H9 (cell line): ENCODE results near the gene SELPLG. TPM values are rescaled to one million over a fixed set of nuclear protein-coding genes. Genes with fewer than 3 reads are reported as not detected.

ENCODE experiments used
- DNase-seq: peaks from one replicate; pipeline ENCODE4 v3.0.0-alpha.2; 2017
- H2AFZ ChIP-seq: one replicate; pipeline ENCODE4 v1.6.1; 2013; ENCODE audit warnings: mild to moderate bottlenecking, low read length, control low read depth, moderate library complexity
- H2AK5ac ChIP-seq: 2 replicates; pipeline ENCODE4 v1.6.1; 2013; ENCODE audit warnings: low read length, control low read depth, mixed read lengths; ENCODE audit not compliant: insufficient read length
- H2BK120ac ChIP-seq: one replicate; pipeline ENCODE4 v1.6.1; 2013; ENCODE audit warnings: low read depth, mild to moderate bottlenecking, low read length, control low read depth, inconsistent platforms; ENCODE audit not compliant: poor library complexity, severe bottlenecking
- H2BK12ac ChIP-seq: 2 replicates; pipeline ENCODE4 v1.6.1; 2013; ENCODE audit warnings: low read length, control low read depth, mixed read lengths, low read depth; ENCODE audit not compliant: insufficient read length
- H2BK15ac ChIP-seq: 2 replicates; pipeline ENCODE4 v1.6.1; 2013; ENCODE audit warnings: low read depth, low read length, control low read depth
- H2BK20ac ChIP-seq: one replicate; pipeline ENCODE4 v1.6.1; 2013; ENCODE audit warnings: low read depth, mild to moderate bottlenecking, low read length, control low read depth, inconsistent platforms; ENCODE audit not compliant: poor library complexity, severe bottlenecking
- H2BK5ac ChIP-seq: 2 replicates; pipeline ENCODE4 v1.6.1; 2013; ENCODE audit warnings: low read length, control low read depth, mixed read lengths; ENCODE audit not compliant: insufficient read length
- H3K14ac ChIP-seq: 2 replicates; pipeline ENCODE4 v1.6.1; 2013; ENCODE audit warnings: low read length, control low read depth; ENCODE audit not compliant: insufficient read depth
- H3K18ac ChIP-seq: 2 replicates; pipeline ENCODE4 v1.6.1; 2013; ENCODE audit warnings: low read depth, mild to moderate bottlenecking, mixed read lengths, low read length, control low read depth; ENCODE audit not compliant: insufficient read length
- H3K23ac ChIP-seq: 2 replicates; pipeline ENCODE4 v1.6.1; 2013; ENCODE audit warnings: low read length, control low read depth, mixed read lengths, low read depth; ENCODE audit not compliant: insufficient read length
- H3K23me2 ChIP-seq: 2 replicates; pipeline ENCODE4 v1.6.1; 2013; ENCODE audit warnings: low read depth, mild to moderate bottlenecking, mixed read lengths, low read length, control low read depth; ENCODE audit not compliant: insufficient read length, poor library complexity, severe bottlenecking
- H3K27ac ChIP-seq: 2 replicates; pipeline ENCODE4 v1.5.1; 2013; ENCODE audit warnings: low read length, control low read depth, mixed read lengths, low read depth; ENCODE audit not compliant: insufficient read length
- H3K27me3 ChIP-seq: 2 replicates; pipeline ENCODE4 v1.6.1; 2013; ENCODE audit warnings: low read length, control low read depth, inconsistent platforms; ENCODE audit not compliant: insufficient read depth
- H3K4ac ChIP-seq: 2 replicates; pipeline ENCODE4 v1.6.1; 2013; ENCODE audit warnings: low read depth, mild to moderate bottlenecking, control low read depth, inconsistent platforms, low read length, moderate library complexity
- H3K4me1 ChIP-seq: 2 replicates; pipeline ENCODE4 v1.6.1; 2013; ENCODE audit warnings: low read length, control low read depth, inconsistent platforms; ENCODE audit not compliant: insufficient read depth
- H3K4me2 ChIP-seq: 2 replicates; pipeline ENCODE4 v1.6.1; 2013; ENCODE audit warnings: low read length, control low read depth, mixed read lengths; ENCODE audit not compliant: insufficient read length, insufficient read depth
- H3K56ac ChIP-seq: 2 replicates; pipeline ENCODE4 v1.6.1; 2013; ENCODE audit warnings: low read depth, mild to moderate bottlenecking, mixed read lengths, low read length, control low read depth; ENCODE audit not compliant: insufficient read length
- H3K79me1 ChIP-seq: 2 replicates; pipeline ENCODE4 v1.6.1; 2013; ENCODE audit warnings: low read depth, mild to moderate bottlenecking, moderate library complexity, low read length, control low read depth, inconsistent platforms; ENCODE audit not compliant: insufficient read depth, poor library complexity, severe bottlenecking
- H3K79me2 ChIP-seq: 2 replicates; pipeline ENCODE4 v1.6.1; 2013; ENCODE audit warnings: low read length, control low read depth, inconsistent platforms; ENCODE audit not compliant: insufficient read depth
- H3K9ac ChIP-seq: 2 replicates; pipeline ENCODE4 v1.6.1; 2013; ENCODE audit warnings: low read length, control low read depth, mixed read lengths; ENCODE audit not compliant: insufficient read length; ENCODE audit errors: extremely low read depth
- H3K9me3 ChIP-seq: one replicate; pipeline ENCODE4 v1.6.1; 2013; ENCODE audit warnings: low read depth, low read length, inconsistent platforms; ENCODE audit not compliant: control insufficient read depth
- H3T11ph ChIP-seq: one replicate; pipeline ENCODE4 v1.6.1; 2013; ENCODE audit warnings: mild to moderate bottlenecking, low read length, control low read depth, inconsistent platforms
- H4K20me1 ChIP-seq: one replicate; pipeline ENCODE4 v1.6.1; 2013; ENCODE audit not compliant: control insufficient read depth, insufficient read length, insufficient read depth
- H4K5ac ChIP-seq: 2 replicates; pipeline ENCODE4 v1.6.1; 2013; ENCODE audit warnings: low read depth, mild to moderate bottlenecking, mixed read lengths, low read length, control low read depth; ENCODE audit not compliant: insufficient read length
- H4K8ac ChIP-seq: replicated peaks from 2 replicates; pipeline ENCODE4 v1.6.1; 2013; ENCODE audit warnings: low read length, control low read depth, mixed read lengths, low read depth; ENCODE audit not compliant: insufficient read length
- H4K91ac ChIP-seq: 2 replicates; pipeline ENCODE4 v1.6.1; 2013; ENCODE audit warnings: low read depth, mild to moderate bottlenecking, moderate library complexity, mixed read lengths, low read length, control low read depth; ENCODE audit not compliant: insufficient read length
- H3K27ac Mint-ChIP-seq, 3 experiments: 2 replicates in 2 of 3; 3 replicates in 1 of 3; pipeline ENCODE4 v1.8.0; 2020 to 2021; ENCODE audit warnings: mixed read lengths in 3 of 3, mild to moderate bottlenecking in 1 of 3, moderate library complexity in 1 of 3
- H3K27me3 Mint-ChIP-seq: 2 replicates; pipeline ENCODE4 v1.8.0; 2021; ENCODE audit warnings: low read depth, mild to moderate bottlenecking, moderate library complexity, mixed read lengths
- H3K36me3 Mint-ChIP-seq, 3 experiments: 2 replicates in 2 of 3; 3 replicates in 1 of 3; pipeline ENCODE4 v1.8.0; 2020 to 2021; ENCODE audit warnings: low read depth in 3 of 3, mixed read lengths in 3 of 3; ENCODE audit not compliant: insufficient read depth in 1 of 3
- H3K4me1 Mint-ChIP-seq, 2 experiments: 2 replicates each; pipeline ENCODE4 v1.8.0; 2020; ENCODE audit warnings: mixed read lengths in 2 of 2
- H3K4me3 Mint-ChIP-seq, 2 experiments: 2 replicates in 1 of 2; 3 replicates in 1 of 2; pipeline ENCODE4 v1.8.0; 2020 to 2021; ENCODE audit warnings: mild to moderate bottlenecking in 2 of 2, mixed read lengths in 2 of 2, moderate library complexity in 1 of 2
- H3K9me3 Mint-ChIP-seq, 2 experiments: 2 replicates in 1 of 2; 3 replicates in 1 of 2; pipeline ENCODE4 v1.8.0; 2020; ENCODE audit warnings: mild to moderate bottlenecking in 2 of 2, mixed read lengths in 2 of 2, moderate library complexity in 1 of 2
- WGBS: extraction: QIAGEN DNeasy Blood & Tissue Kit; methylation state at CpG from one replicate; pipeline ENCODE4 v1.1.7; 2013; ENCODE audit warnings: missing lambda C conversion rate, low lambda C conversion rate, mixed read lengths; ENCODE audit not compliant: insufficient read length; ENCODE audit errors: extremely low coverage; 5-methylcytosine and 5-hydroxymethylcytosine counted together
- total RNA-seq: library from RNA; stranded (reverse); gene quantifications from 2 replicates; pipeline ENCODE4 v1.2.1, GENCODE V29; 2021
- TF ChIP-seq, protein P1 (sequence below): fragments of 200-600 bp; sonication (generic); conservative IDR thresholded peaks from 3 replicates; pipeline ENCODE4 v1.8.0; 2021; ENCODE audit warnings: antibody characterized with exemption, mild to moderate bottlenecking

SELPLG gene
- total RNA-seq, 1 experiment from 2014 or later: 0.15 TPM

DNA sequence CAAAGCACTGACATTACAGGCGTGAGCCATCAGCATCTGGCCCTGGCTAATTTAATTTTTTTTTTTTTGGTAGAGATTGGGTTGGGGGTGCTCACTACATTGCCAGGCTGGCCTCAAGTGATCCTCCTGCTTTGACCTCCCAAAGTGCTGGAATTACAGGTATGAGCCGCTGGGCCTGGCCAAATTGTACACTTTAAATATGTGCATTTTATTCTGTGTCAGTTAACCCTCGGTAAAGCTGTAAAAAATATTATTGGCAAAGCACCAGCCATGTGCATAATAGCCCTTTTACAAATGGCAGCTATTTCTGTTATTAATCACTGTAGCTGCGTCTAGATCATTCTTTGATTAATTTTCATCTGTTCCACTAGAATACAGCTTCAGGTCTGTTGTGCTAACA is 47.8 kb downstream of the SELPLG start:
- Histone ChIP-seq H3K9me3 (no peaks in the 10 kb centered on the region), H4K8ac (peak overlapping the region; percentile 68), H3K27ac (no peak overlapping the region), H2BK20ac (no peak overlapping the region), H3K4me1 (no peaks in the 10 kb centered on the region), H4K20me1 (no peaks in the 10 kb centered on the region), H2AFZ (no peak overlapping the region), H3K14ac (no peak overlapping the region), H3K23ac (no peak overlapping the region), H3K18ac (no peak overlapping the region), H3T11ph (no peak overlapping the region), H4K91ac (no peak overlapping the region), H3K79me2 (no peaks in the 10 kb centered on the region), H3K56ac (no peak overlapping the region), H3K4ac (no peak overlapping the region), H3K4me2 (no peak overlapping the region), H2BK5ac (no peak overlapping the region), H3K23me2 (no peaks in the 10 kb centered on the region), H3K27me3 (no peaks in the 10 kb centered on the region), H3K9ac (no peak overlapping the region), H4K5ac (no peak overlapping the region), H2BK15ac (no peak overlapping the region), H3K79me1 (no peaks in the 10 kb centered on the region), H2BK12ac (no peak overlapping the region), H2BK120ac (no peak overlapping the region), H2AK5ac (no peak overlapping the region)
- Mint-ChIP-seq H3K9me3 (no peaks in the 10 kb centered on the region), H3K27ac (no peak overlapping the region), H3K27me3 (no peaks in the 10 kb centered on the region), H3K4me1 (peaks cover 12 to 29% of the 10 kb centered on the region in 2 experiments), H3K36me3 (no peaks in the 10 kb centered on the region), H3K4me3 (no peak overlapping the region)
- TF ChIP-seq, protein P1, sequence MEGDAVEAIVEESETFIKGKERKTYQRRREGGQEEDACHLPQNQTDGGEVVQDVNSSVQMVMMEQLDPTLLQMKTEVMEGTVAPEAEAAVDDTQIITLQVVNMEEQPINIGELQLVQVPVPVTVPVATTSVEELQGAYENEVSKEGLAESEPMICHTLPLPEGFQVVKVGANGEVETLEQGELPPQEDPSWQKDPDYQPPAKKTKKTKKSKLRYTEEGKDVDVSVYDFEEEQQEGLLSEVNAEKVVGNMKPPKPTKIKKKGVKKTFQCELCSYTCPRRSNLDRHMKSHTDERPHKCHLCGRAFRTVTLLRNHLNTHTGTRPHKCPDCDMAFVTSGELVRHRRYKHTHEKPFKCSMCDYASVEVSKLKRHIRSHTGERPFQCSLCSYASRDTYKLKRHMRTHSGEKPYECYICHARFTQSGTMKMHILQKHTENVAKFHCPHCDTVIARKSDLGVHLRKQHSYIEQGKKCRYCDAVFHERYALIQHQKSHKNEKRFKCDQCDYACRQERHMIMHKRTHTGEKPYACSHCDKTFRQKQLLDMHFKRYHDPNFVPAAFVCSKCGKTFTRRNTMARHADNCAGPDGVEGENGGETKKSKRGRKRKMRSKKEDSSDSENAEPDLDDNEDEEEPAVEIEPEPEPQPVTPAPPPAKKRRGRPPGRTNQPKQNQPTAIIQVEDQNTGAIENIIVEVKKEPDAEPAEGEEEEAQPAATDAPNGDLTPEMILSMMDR: no peak
- no peak for DNase-seq
- WGBS: no CpG with 5 or more reads among the region's 4 CpGs
